Lung (tissue), 12 donors: Measurements from ENCODE around the gene HSPA12B. TPM values are rescaled to one million over a fixed set of nuclear protein-coding genes. Genes with fewer than 3 reads are reported as not detected.
A peak's percentile ranks its signal among the peaks of the same experiment; 100 is the strongest.

ENCODE experiments used
- ATAC-seq: fragments of 200-7000 bp; cut with Tn5 transposase; one replicate; pipeline ENCODE4 v1.9.1; 2020; ENCODE audit warnings: moderate number of reproducible peaks; ENCODE audit not compliant: insufficient read depth, low FRiP score
- DNase-seq, 3 donors: peaks; one replicate each; pipeline ENCODE4 v3.0.0-alpha.2; 2013 to 2017
- H3K27ac ChIP-seq, 2 donors: one replicate each; pipeline ENCODE4 v1.5.1; 2013; ENCODE audit warnings: mild to moderate bottlenecking in 2 of 2, moderate library complexity in 2 of 2, control low read depth in 1 of 2, inconsistent platforms in 1 of 2, low read depth in 1 of 2, low read length in 1 of 2
- H3K27me3 ChIP-seq, 3 donors: one replicate each; pipeline ENCODE4 v1.5.1; 2013; ENCODE audit warnings: low read length in 2 of 3; ENCODE audit not compliant: control insufficient read depth in 3 of 3, insufficient read depth in 3 of 3
- H3K36me3 ChIP-seq, 4 donors: one replicate each; pipeline ENCODE4 v1.5.1; 2013; ENCODE audit warnings: low read length in 4 of 4, mild to moderate bottlenecking in 1 of 4, moderate library complexity in 1 of 4; ENCODE audit not compliant: control insufficient read depth in 4 of 4, insufficient read depth in 4 of 4
- H3K4me1 ChIP-seq, 5 donors: one replicate each; pipeline ENCODE4 v1.5.1; 2013; ENCODE audit warnings: low read length in 5 of 5, mild to moderate bottlenecking in 2 of 5, moderate library complexity in 1 of 5; ENCODE audit not compliant: control insufficient read depth in 5 of 5, insufficient read depth in 5 of 5
- H3K4me3 ChIP-seq: one replicate; pipeline ENCODE4 v1.5.1; 2013; ENCODE audit warnings: mild to moderate bottlenecking, control low read depth, moderate library complexity
- H3K9ac ChIP-seq, 2 donors: one replicate each; pipeline ENCODE4 v1.5.1; 2013; ENCODE audit warnings: low read length in 2 of 2, control low read depth in 1 of 2; ENCODE audit not compliant: insufficient read depth in 1 of 2
- H3K9me3 ChIP-seq, 4 donors: one replicate each; pipeline ENCODE4 v1.5.1; 2013; ENCODE audit warnings: low read length in 3 of 4, mild to moderate bottlenecking in 1 of 4, moderate library complexity in 1 of 4; ENCODE audit not compliant: control insufficient read depth in 4 of 4, insufficient read depth in 3 of 4
- WGBS, 2 donors: extraction: QIAGEN DNeasy Blood & Tissue Kit; methylation state at CpG; one replicate each; pipeline ENCODE4 v1.1.7; 2013; 5-methylcytosine and 5-hydroxymethylcytosine counted together
- polyA plus RNA-seq, 2 donors: library from polyadenylated mRNA; stranded (reverse); fragments of 200-250 nt; gene quantifications; one replicate each; pipeline ENCODE4 v1.2.1, GENCODE V29; 2013
- total RNA-seq, 2 donors: library from RNA; depleted of rRNA in 1 of 2; stranded (reverse); fragments of >200 nt in 1 of 2; gene quantifications; one replicate each; pipeline ENCODE4 v1.2.1, GENCODE V29; 2014 to 2021
- TF ChIP-seq, protein P1 (sequence below): IDR thresholded peaks from 2 replicates; pipeline ENCODE4 v1.5.1; 2012; ENCODE audit warnings: mild to moderate bottlenecking; ENCODE audit errors: control extremely low read depth, extremely low read depth
- donor health status: control.
- donor health status: control.
- donor health status: Bipolar disorder and iron deficiency.
- donor health status: healthy.
- donor health status: DM: yes; HTN: yes; CAD: no.

HSPA12B gene
- total and polyA plus RNA-seq, 4 donors = 11.4 to 28.3 (median 19.9) TPM

DNA sequence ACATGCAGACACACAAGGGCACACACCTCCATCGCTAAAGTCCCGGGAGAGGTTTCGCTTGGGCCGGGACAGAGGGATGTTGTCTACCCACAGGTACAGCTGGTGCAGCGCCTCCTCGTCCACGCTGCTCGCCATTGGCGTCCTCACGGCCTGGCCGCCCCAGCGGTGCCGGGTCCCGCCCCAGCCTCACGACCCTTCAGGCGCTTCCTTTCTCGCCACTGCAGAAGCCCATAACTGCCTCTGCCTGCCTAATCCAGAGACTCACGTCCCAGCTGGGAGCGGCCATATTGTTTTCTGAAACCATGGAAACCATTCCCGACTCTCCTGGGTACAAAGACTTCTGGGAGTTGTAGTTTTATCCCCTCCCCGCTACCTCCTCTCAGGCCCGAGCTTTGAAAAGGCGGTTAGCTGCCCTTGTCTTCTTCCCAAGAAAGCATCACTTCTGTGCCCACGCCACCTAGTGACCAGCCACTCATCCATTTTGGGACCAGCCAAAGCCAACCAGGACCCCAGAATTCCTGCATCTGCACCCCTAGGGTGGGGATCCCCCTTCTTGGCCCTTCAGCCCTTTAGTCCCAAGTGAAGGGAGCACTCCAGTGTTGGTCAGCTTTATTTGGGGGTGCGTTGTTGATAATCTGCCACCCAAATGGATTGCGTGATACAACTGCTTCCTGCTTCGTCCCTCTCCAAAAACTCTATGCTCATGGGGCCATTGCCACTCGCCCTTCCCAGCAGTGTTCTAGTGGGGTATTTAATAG is 48.8 kb downstream of the HSPA12B start, which contains the start of gene SPEF1:
Gene SPEF1, minus strand, starts transcription at position 296 of the 758 bp plus-strand sequence. Its CDS starts 161 bp downstream, at position 135.
- H3K27ac ChIP-seq = peak within 1 kb of the TSS in 1 of 2 donors; percentile 68

DNA sequence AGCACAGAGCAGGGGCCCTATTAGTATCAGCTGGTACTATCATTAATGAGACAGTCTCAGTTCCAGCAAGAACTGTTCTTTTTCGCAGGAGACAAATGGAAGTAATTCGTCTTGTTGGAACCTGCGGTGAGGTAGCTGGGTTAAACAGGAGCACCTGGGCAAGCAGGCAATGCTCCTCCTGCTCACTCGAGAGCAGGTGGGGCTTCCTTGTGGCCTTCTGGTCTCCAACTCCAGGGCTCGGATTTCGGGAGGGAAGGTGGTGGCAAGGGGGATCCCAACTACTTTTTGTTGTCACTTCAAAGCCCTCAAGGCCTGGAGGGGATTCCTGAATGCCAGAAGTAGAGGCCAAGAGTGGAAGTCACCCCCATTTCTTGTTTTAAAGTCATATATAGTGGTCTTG is 50.1 kb downstream of the HSPA12B start:
- DNase-seq (peak in 1 of 3 donors; percentile 38), ATAC-seq (no peak)
- H3K9ac ChIP-seq = no peak overlapping the region
- WGBS, 2 donors = 76 to 86% methylated on average over 6 of the region's 6 CpGs
- H3K27me3 ChIP-seq = peaks cover 0 to 18% (median 17%) of the 10 kb centered on the region in 3 donors
- peaks cover 14 to 55% (median 28%) of the 10 kb centered on the region in 5 donors for H3K4me1 ChIP-seq
- peak overlapping the region in 1 of 2 donors; percentile 6 for H3K27ac ChIP-seq
- H3K9me3 ChIP-seq = no peaks in the 10 kb centered on the region
- peaks cover 0 to 12% (median 8%) of the 10 kb centered on the region in 4 donors for H3K36me3 ChIP-seq
- TF ChIP-seq, protein P1, sequence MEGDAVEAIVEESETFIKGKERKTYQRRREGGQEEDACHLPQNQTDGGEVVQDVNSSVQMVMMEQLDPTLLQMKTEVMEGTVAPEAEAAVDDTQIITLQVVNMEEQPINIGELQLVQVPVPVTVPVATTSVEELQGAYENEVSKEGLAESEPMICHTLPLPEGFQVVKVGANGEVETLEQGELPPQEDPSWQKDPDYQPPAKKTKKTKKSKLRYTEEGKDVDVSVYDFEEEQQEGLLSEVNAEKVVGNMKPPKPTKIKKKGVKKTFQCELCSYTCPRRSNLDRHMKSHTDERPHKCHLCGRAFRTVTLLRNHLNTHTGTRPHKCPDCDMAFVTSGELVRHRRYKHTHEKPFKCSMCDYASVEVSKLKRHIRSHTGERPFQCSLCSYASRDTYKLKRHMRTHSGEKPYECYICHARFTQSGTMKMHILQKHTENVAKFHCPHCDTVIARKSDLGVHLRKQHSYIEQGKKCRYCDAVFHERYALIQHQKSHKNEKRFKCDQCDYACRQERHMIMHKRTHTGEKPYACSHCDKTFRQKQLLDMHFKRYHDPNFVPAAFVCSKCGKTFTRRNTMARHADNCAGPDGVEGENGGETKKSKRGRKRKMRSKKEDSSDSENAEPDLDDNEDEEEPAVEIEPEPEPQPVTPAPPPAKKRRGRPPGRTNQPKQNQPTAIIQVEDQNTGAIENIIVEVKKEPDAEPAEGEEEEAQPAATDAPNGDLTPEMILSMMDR = no peak
- no peak overlapping the region for H3K4me3 ChIP-seq

More for the DNA sequence above, 48.8 kb downstream of the HSPA12B start, which contains the start of gene SPEF1:
- Histone ChIP-seq H3K9me3 (no peaks in the 10 kb centered on the region), H3K27me3 (peaks cover 0 to 26% (median 24%) of the 10 kb centered on the region in 3 donors), H3K4me3 (no peak within 1 kb of the TSS), H3K36me3 (peaks cover 0 to 12% (median 8%) of the 10 kb centered on the region in 4 donors), H3K9ac (no peak within 1 kb of the TSS), H3K4me1 (peaks cover 13 to 53% (median 29%) of the 10 kb centered on the region in 5 donors)
- WGBS, 2 donors = 12 to 16% methylated on average over 28 of the region's 28 CpGs
- TF ChIP-seq, protein P1 = no peak
- peak; percentile 60 for ATAC-seq
- DNase-seq = peak; percentile 90 to 97 (median 97)

DNA sequence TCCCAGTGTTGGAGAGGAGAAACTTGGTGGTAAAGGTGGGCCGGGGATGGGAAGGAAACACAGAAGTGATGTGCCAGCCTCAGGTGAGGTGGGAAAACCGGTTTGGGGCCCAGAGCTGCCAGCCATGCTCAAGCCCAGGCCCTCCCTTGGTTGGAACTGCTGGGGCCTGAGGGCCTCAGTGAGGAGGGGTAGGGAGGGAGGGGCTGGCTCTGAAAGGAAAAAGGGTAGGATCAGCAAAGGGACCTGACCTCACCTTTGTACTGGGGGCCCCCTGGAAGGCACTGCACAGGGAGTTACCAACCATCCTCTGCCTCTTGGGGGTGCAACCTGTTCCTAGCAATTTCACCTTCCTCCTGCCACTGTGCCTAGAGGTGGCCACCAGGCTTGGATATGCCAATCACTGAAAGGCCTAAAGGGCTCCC is 50.6 kb downstream of the HSPA12B start:
- Histone ChIP-seq H3K4me3 (no peak overlapping the region), H3K4me1 (peaks cover 14 to 51% (median 26%) of the 10 kb centered on the region in 5 donors), H3K27me3 (peaks cover 0 to 15% (median 14%) of the 10 kb centered on the region in 3 donors), H3K9ac (peak overlapping the region in 1 of 2 donors; percentile 5), H3K27ac (no peak overlapping the region), H3K36me3 (peaks cover 0 to 12% (median 8%) of the 10 kb centered on the region in 4 donors), H3K9me3 (no peaks in the 10 kb centered on the region)
- DNase-seq (peak in 2 of 3 donors; percentile 68 to 76), ATAC-seq (no peak)
- TF ChIP-seq, protein P1 = no peak
- 77 to 79% methylated on average over 2 of the region's 2 CpGs for WGBS, 2 donors
